Stimulated activated CD8-positive, alpha-beta memory T cell treated with anti-CD3 and anti-CD28 coated beads, Interleukin-7, amount 100 ng/mL, for 48 hours (primary cell): ENCODE results near the gene SEC14L2.
A peak's percentile ranks its signal among the peaks of the same experiment; 100 is the strongest.
"Not testable (repeated sequence)": the region's sequence is repeated elsewhere in the genome, so short reads cannot be mapped to it uniquely, and the experiment has no call there.

Experiments
- DNase-seq, 2 donors: peaks; one replicate each; pipeline ENCODE4 v3.0.0-alpha.2; 2020; ENCODE audit warnings: low read depth in 1 of 2; ENCODE audit errors: extremely low read depth in 1 of 2

The SEC14L2 gene

GRCh38 chr22:30402028-30402765, 5.4 kb downstream of the SEC14L2 start:
- no peak for DNase-seq

- not testable (repeated sequence) for DNase-seq
These were observed 5.9 kb downstream of the SEC14L2 start for GRCh38 chr22:30402766-30403104.

GRCh38 chr22:30404307-30404706, 7.5 kb downstream of the SEC14L2 start:
- no peak for DNase-seq

- DNase-seq, result no peak
These were observed 8.9 kb downstream of the SEC14L2 start for GRCh38 chr22:30405731-30406130.

GRCh38 chr22:30406400-30406799, 9.6 kb downstream of the SEC14L2 start:
- DNase-seq, result no peak

GRCh38 chr22:30408388-30409102, 11.7 kb downstream of the SEC14L2 start:
- DNase-seq, result no peak

- DNase-seq, result no peak
These were observed 15.0 kb downstream of the SEC14L2 start for GRCh38 chr22:30411780-30412179.

- DNase-seq, result no peak
These were observed 16.2 kb downstream of the SEC14L2 start for GRCh38 chr22:30413001-30413400.

GRCh38 chr22:30413745-30414524, 17.1 kb downstream of the SEC14L2 start:
- no peak for DNase-seq

- DNase-seq, result no peak
These were observed 17.8 kb downstream of the SEC14L2 start for GRCh38 chr22:30414525-30415047.

- DNase-seq, result no peak
These were observed 19.6 kb downstream of the SEC14L2 start for GRCh38 chr22:30416403-30416802.

- no peak for DNase-seq
These were observed 20.0 kb downstream of the SEC14L2 start for GRCh38 chr22:30416837-30417236.

- DNase-seq, result no peak
These were observed 23.7 kb downstream of the SEC14L2 start for GRCh38 chr22:30420347-30421125.

- no peak for DNase-seq
These were observed 25.1 kb downstream of the SEC14L2 start for GRCh38 chr22:30421695-30422480.

- no peak for DNase-seq
These were observed 25.9 kb downstream of the SEC14L2 start for GRCh38 chr22:30422481-30423300.

- peak; percentile 49 to 71 for DNase-seq
These were observed 26.6 kb downstream of the SEC14L2 start for GRCh38 chr22:30423301-30423958.

- DNase-seq, result peak; percentile 94 to 99
These were observed 27.2 kb downstream of the SEC14L2 start for GRCh38 chr22:30423959-30424533.
